Epithelial cell of prostate (primary cell): ENCODE results near the gene ALOX15B.
A peak's percentile ranks its signal among the peaks of the same experiment; 100 is the strongest.

Experiments
- DNase-seq: peaks from one replicate; pipeline ENCODE4 v3.0.0-alpha.2; 2011; ENCODE audit warnings: low read depth, low spot score
- H3K27ac ChIP-seq: fragments of 450-650 bp; 2 replicates; pipeline ENCODE4 v1.5.1; 2017; ENCODE audit warnings: mild to moderate bottlenecking

The ALOX15B gene

DNA sequence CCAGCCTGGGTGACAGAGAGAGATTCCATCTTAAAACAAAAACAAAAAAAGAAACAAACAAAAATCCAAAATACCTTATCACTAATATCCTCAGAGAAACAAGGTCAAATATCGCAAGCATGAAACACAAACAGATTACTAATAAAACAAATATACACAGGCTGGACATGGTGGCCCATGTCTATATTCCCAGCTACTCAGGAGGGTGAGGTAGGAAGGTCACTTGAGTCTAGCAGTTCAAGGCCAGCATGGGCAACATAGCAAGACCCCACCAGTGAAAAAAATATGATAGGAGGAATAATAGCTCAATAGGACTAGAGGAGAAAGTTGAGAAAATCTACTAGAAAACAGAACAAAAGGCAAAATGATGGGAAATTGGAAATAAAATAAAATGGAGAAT is 6.9 kb upstream of the ALOX15B start:
- DNase-seq, result no peak
- no peak overlapping the region for H3K27ac ChIP-seq

DNA sequence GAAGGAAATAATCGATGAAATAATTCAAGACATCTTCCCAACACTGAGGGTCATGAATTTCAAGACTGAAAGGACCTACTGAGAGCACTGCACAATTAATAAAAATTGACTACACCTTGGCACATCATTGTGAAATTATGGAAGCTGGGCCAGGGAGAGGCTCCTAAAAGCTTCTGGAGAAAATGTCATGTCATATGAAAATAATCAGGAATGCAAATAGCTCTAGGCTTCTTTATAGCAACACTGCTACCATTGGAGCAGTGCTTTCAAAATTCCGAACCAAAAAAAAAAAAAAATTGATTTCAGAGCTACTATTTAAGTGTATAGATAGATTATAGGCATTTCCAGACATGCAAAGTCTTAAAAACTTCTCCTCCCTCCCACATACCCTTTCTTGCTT is 6.4 kb upstream of the ALOX15B start:
- no peak overlapping the region for H3K27ac ChIP-seq
- no peak for DNase-seq

DNA sequence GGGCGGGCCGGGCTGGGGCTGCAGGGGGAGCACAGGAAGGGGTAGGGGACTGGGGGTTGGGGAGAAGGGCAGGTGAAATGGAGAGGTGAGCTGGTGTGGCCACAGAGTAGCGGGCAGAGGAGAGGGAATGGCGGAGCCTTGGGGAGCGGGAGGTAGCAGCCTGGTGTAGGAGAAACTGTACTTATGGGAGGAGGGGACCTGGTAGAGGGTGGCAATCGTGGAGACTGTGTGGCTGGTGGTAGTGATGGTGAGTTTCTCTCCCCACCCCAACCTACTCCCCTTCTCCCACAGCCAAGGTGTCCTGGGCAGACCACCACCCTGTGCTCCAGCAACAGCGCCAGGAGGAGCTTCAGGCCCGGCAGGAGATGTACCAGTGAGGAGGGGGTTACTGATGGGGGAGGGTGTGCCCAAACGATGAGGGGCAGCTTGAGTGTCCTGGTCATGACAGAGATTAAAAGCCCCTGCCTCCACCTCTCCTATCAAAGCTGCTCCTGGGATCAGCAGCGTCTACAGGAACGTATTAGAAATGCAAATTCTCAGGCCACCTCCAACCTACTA is 831 bp downstream of the ALOX15B start:
- no peak for DNase-seq
- peak overlapping the region; percentile 76 for H3K27ac ChIP-seq

DNA sequence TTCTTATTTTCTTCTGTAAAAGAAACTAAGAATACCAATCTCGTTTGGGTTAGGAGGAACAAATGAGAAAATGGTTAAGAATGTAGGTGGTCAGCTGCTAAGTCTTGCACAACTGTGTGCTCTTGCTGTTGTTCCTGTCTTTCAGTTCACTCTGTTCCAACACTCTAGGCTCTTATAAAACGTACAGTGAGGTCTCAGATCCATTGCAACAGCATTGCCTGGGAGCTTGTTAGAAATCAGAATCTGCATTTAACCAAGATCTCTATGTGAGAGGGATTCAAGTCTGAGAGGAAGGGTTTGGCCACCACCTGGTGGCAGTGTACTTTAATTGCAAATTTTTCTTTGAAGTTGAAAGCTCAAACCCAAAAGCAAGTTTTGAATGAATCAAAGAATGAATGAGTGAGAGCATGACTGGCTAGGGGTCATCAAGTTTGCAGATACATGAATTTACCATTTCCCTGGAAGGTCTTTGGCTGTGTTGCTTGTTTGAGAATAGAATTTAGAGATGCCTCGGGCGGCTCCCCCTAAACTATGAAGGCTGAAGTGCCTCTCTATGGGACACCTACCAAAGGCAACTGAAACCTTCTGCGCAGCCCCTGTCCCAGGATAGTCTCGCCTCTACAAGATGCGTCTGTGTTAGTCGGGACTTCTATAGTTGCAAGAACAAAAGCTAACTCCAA is 2.5 kb downstream of the ALOX15B start:
- peak; percentile 41 for DNase-seq
- H3K27ac ChIP-seq, result peak overlapping the region; percentile 76

DNA sequence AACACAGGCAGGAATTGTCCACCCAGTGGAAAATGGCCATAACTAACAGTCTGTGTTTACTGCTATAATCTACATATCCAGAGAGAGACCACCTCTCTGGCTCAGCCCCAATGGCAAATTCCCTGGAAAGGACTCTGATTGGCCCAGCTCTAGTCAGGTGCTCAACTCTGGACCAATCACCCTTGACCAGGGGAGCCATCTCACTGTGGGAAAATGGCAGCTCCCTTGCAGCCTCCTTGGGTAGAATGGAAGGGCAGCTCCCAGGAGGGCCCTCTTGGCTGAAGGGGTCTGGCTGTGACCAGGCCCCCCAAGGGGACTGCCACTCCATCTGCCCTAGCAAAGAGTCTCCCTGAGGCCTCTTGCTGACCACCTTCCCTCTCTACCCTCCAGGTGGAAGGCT is 3.1 kb downstream of the ALOX15B start:
- no peak for DNase-seq
- H3K27ac ChIP-seq, result no peak overlapping the region

DNA sequence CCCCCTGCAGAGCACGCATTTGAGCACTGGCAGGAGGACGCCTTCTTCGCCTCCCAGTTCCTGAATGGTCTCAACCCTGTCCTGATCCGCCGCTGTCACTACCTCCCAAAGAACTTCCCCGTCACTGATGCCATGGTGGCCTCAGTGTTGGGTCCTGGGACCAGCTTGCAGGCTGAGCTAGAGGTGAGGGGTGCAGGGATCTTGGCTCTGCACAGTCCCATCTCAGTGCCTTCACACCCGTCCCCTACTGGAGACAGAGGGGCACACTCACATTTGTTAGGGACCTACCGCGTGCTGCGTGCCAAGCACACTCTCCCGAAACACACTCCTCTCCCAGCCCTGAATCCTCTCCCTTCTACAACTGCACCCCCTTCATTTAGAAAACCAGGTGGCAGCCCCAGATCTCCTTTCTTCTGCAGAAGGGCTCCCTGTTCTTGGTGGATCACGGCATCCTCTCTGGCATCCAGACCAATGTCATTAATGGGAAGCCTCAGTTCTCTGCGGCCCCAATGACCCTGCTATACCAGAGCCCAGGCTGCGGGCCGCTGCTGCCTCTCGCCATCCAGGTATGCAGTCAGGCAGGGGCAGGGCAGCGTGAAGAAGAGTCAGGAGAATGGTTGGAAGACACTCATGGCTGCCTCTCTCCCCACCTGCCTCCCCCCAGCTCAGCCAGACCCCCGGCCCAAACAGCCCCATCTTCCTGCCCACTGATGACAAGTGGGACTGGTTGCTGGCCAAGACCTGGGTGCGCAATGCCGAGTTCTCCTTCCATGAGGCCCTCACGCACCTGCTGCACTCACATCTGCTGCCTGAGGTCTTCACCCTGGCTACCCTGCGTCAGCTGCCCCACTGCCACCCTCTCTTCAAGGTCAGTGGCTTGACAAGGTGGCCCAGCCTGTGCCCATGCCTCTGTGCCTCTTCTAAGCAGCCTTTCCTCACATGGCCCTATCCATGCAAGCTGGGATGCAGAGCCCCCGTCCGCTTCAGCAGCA is 6.3 kb downstream of the ALOX15B start:
- DNase-seq, result no peak
- H3K27ac ChIP-seq, result no peak overlapping the region

DNA sequence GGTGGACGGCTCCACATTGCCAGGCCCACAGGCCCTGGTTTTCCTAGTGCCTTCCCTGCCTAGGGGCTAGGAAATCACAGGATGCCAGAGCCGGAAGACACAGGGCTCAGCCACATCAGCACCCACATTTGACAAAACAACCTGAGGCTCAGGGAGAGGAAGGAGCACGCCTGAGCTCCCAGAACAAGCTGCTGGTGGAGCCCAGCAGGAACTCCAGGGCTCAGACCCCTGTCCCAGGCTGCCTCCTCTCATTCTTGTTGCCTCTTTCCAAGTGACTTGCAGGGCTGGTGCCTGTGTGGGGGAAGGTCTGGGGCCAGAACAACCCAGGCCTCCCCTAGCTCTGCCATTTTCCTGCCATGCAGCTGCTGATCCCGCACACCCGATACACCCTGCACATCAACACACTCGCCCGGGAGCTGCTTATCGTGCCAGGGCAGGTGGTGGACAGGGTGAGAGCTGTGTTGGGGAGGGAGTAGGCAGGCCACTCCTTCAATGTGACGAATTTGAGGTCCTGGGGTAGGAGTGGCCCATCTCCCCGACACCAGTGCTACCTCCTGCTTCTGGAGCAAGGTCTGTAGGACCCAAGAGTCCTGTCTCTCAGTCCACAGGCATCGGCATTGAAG is 7.6 kb downstream of the ALOX15B start:
- DNase-seq, result no peak
- H3K27ac ChIP-seq, result no peak overlapping the region

DNA sequence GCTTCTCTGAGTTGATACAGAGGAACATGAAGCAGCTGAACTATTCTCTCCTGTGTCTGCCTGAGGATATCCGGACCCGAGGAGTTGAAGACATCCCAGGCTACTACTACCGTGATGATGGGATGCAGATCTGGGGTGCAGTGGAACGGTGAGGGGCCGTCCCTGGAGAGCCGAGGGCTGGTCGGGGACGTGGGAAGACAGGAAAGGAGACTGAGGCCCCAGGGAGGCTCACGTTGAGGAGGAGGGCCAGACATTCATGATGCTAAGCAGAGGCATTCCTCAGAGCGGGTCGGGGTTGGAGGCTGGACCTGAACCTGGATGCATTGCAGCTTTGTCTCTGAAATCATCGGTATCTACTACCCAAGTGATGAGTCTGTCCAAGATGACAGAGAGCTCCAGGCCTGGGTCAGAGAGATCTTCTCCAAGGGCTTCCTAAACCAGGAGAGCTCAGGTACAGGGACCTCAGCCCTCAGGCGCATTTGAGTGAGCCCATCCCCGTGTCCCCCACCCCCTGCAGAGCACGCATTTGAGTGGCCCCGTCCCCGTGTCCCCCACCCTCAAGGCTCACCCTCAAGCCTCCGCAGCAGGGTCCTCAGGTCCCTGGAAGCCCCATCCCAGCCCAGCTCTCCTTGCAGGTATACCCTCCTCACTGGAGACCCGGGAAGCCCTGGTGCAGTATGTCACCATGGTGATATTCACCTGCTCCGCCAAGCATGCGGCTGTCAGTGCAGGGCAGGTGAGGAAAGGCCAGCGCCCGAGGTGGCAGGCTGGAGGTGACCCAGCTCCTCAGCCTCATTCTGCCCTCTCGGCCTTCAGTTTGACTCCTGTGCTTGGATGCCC is 8.3 kb downstream of the ALOX15B start:
- no peak overlapping the region for H3K27ac ChIP-seq
- DNase-seq, result no peak

DNA sequence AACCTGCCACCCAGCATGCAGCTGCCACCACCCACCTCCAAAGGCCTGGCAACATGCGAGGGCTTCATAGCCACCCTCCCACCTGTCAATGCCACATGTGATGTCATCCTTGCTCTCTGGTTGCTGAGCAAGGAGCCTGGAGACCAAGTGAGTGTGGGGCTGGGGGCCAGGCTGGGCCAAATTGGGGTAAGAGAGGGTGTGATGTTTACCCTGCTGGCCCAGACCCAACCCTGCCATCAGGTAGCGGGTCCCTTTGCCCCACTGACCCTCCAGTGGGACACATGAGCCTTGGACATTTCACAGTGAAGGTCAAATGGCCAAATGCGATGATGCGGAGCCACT is 8.9 kb downstream of the ALOX15B start:
- H3K27ac ChIP-seq, result no peak overlapping the region
- DNase-seq, result no peak

DNA sequence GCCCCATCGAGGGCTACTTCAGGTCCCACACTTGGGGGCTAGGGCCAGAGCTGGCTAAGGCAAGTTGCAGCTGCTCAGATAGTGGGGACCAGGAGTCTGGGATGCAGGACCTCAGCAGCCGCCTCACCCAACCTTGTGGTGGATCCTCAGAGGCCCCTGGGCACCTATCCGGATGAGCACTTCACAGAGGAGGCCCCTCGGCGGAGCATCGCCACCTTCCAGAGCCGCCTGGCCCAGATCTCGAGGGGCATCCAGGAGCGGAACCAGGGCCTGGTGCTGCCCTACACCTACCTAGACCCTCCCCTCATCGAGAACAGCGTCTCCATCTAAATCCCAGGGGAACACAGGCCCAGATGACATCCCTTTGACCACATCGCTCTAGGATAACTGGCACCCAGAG is 9.4 kb downstream of the ALOX15B start:
- H3K27ac ChIP-seq, result no peak overlapping the region
- DNase-seq, result no peak

DNA sequence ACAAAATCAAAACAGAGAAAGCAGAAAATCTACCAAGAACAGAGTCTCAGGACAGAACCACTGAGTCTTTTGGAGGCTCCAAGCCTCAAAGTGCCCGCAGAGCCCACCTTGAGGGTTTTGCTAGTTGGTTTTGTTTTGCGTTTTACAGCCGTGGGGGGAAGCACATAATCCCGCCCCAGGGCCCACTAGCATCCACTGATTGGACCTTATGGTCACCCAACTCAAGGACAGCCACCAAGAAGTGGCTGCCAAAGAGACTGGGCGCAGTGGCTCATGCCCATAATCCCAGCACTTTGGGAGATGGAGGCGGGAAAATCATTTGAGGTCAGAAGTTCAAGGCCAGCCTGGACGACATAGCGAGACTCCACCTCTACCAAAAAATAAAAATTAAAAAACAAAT is 9.9 kb downstream of the ALOX15B start:
- no peak overlapping the region for H3K27ac ChIP-seq
- no peak for DNase-seq

DNA sequence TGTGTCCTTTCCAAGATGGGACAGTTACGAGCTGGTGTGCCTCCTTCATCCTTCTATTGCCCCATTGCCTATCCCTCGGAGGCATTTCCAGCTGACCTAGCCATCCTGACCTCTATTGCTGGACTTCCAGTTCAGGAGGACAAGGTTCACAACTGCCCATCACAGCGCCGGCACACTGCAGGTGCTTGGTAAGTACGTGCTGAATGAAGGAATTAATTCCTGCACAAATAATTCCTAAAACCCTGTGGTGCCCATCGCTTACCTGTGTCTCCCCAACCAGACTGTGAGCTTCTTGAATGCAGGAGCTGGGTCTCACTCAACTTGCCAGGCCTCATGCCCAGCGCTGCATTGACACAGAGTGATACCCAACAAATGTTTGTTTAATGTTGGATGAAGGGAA is 13.0 kb downstream of the ALOX15B start:
- no peak overlapping the region for H3K27ac ChIP-seq
- DNase-seq, result no peak

DNA sequence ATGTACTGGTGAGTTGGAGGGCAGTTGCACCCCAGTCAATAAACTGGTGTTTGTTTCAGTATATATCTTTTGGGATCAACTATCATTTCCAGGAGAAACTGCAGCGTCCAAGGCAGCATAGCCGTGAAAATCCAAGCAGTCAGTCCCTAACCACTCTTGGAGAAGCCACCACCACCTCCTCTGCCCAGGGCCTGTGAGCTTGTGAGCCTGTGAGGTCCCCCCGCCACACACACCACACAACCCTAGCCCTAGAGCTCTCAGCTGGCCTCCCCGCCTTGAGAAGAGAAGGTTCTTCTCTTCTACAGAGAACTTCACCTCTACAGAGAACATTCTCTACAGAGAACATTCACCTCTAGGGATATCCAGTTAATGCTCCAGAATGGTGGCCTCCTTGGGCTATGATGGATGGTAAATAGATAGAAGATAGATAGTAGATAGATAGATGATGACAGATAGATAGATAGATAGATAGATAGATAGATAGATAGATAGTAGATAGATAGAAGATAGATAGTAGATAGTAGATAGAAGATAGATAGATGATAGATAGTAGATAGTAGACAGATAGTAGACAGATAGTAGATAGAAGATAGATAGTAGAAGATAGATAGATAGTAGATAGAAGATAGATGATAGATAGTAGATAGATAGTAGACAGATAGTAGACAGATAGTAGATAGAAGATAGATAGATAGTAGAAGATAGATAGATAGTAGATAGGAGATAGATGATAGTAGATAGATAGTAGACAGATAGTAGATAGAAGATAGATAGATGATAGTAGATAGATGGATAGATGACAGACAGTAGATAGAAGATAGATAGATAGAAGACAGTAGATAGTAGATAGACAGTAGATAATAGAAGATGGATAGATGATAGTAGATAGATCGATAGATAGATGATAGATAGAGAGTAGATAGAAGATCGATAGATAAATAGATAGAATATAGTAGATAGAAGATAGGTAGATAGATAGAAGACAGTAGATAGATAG is 13.7 kb downstream of the ALOX15B start:
- H3K27ac ChIP-seq, result no peak overlapping the region
- no peak for DNase-seq

DNA sequence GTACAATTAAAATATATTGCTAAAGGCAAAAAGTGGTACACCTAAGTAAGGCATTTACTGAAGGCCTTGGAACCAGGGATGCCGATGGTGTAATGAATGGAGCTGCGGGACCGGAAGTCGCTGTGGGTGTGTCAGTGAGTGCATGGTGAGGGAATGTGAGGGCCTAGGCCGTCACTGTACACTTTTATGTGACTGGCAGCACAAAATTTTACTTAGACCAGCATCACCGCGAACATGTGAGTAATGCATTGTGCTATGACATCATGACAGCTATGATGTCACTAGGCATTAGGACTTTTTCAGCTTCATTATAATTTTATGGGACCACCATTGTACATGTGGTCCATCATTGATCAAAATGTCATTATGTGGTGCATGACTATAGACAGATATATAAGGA is 14.7 kb downstream of the ALOX15B start:
- DNase-seq, result no peak
- no peak overlapping the region for H3K27ac ChIP-seq

DNA sequence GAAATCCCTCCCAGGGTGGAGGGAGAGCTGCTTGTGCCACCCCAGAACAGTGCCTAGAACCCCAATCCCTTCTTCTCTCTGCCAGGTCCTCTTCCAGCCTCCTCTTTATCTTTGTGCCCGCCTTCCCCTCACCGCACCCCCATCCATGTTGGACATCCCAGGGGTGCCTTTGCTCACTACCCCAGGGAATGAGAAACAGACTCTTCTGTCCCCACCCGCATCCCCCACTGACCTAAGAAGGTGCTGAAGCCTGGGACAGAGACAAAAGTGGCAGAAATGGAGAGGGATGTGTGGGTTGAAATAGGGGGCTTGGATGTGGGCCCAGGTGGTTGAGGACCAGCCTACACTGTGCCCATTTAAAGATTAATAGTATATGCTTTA is 17.0 kb downstream of the ALOX15B start:
- peak overlapping the region; percentile 63 for H3K27ac ChIP-seq
- no peak for DNase-seq

DNA sequence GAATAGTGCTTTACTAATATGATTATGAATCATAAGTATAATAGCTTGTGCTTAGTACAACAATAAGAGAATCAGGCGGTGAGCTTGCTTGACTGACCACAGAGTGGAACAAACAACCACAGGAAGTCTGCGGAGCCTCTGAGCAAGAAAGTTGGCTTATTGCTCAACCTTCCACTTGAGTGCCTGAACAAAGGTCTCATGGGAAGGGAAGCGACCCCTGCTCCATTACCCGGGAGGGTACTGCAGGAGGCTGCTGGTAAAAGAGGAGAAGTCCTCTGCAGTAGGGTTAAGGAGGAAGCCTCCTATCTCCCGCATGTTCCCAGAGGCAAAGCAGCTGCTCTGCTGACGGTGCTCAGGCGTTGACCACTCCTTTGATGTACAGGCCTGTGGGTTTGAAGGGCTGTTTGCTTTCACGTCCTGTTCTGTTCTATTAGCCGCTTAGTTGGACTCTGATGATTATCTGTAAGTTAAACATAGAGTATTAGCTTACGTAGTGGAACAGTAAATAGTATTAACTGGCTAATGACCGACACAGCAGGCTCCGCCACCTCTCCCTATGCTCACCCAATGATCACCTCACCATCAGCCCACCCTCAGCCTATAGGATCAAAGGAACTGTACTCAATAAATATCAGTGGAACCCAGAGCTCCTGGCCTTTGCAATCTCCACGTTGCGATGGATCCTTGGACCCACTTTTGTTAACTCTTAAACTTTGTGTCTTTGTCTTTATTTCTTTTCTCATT is 17.5 kb downstream of the ALOX15B start:
- H3K27ac ChIP-seq, result peak overlapping the region; percentile 63
- DNase-seq, result no peak

DNA sequence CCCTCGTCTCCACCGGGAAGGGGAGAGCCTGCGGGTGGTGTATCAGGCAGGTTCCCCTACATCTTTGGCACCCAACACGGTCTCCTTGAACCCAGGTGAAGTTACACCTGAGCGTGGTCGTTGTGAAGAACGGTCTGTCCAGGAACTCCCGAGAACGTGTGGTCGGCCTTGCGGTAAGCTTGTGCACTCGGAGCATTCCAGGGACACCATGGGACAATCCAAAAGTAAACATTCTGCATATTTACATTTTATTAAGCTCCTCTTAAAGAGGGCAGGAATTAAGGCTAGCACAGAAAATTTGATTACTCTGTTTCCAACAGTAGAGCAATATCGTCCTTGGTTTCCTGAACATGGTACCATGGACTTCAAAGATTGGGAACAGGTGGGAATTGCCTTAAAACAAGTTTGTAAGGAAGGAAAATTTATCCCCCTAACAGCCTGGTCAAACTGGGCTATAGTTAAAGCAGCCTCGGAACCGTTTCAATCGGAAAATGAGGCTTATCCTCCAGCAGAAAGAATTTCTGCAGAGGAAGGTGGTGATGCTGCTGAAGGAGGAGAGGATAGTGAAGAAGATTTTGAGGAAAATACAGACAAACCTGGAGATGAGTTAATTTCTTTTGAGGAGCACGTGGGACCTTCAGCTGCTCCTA is 18.2 kb downstream of the ALOX15B start:
- H3K27ac ChIP-seq, result peak overlapping the region; percentile 63
- DNase-seq, result no peak

DNA sequence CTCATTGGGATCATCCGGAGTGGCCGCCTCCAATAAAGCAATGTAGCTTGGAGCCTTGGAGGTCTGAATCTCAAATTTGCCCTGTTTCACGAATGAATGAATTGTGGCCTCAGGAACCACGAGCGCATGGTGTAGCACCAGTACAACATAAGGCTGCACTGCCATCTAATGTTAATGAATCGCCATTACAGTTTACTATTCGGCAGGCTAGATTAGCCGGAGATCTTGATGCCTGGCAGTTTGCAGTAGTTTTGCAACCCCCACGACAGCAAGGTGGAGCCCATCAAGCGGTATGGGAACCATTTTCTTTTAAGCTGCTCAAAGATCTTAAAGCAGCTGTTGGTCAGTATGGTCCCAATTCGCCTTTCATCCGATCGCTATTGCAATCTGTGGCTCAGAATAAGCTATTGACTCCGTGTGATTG is 18.8 kb downstream of the ALOX15B start:
- DNase-seq, result no peak
- H3K27ac ChIP-seq, result peak overlapping the region; percentile 62
